BJ (cell line): ENCODE data around the gene METRNL. TPM values are rescaled to one million over a fixed set of nuclear protein-coding genes. Genes with fewer than 3 reads are reported as not detected.
"Not testable (repeated sequence)": the region's sequence is repeated elsewhere in the genome, so short reads cannot be mapped to it uniquely, and the experiment has no call there.

Experiments
- CTCF ChIA-PET: fragments of 350-600 bp; formaldehyde crosslinking; extraction: SDS; loops from one replicate; lab custom pipeline; 2021; ENCODE audit warnings: antibody characterized with exemption, inconsistent platforms; lab: Yijun Ruan, JAX
- POLR2A ChIA-PET: fragments of 300-600 bp; sonication (Branson Sonifier 250); formaldehyde crosslinking; extraction: SDS; loops from one replicate; lab custom pipeline; 2021; ENCODE audit warnings: antibody characterized with exemption; lab: Charles Lee
- DNase-seq: peaks from one replicate; pipeline ENCODE4 v3.0.0-alpha.2; 2011; ENCODE audit warnings: low read depth
- H3K27me3 ChIP-seq: 2 replicates; pipeline ENCODE4 v1.6.0; 2011; ENCODE audit warnings: low read length; ENCODE audit not compliant: control insufficient read depth, insufficient read depth
- H3K36me3 ChIP-seq: 2 replicates; pipeline ENCODE4 v1.5.1; 2011; ENCODE audit warnings: low read length; ENCODE audit not compliant: control insufficient read depth, insufficient read depth
- H3K4me3 ChIP-seq: 2 replicates; pipeline ENCODE4 v1.5.1; 2011; ENCODE audit warnings: low read depth, mild to moderate bottlenecking, control low read depth, low read length
- CTCF ChIP-seq: IDR thresholded peaks from 2 replicates; pipeline ENCODE4 v1.5.1; 2011; ENCODE audit warnings: low read depth, mild to moderate bottlenecking, control low read depth, inconsistent platforms, low read length, moderate library complexity; ENCODE audit not compliant: insufficient read depth
- polyA plus RNA-seq: library from polyadenylated mRNA; depleted of rRNA; stranded (reverse); fragments of >200 nt; gene quantifications from 2 replicates; pipeline ENCODE4 v1.2.3, GENCODE V29; 2011

The METRNL gene
- polyA plus RNA-seq, 1 experiment, result 63.2 TPM

GRCh38 chr17:83136156-83136555 lies 56.7 kb downstream of the METRNL start:
- no peak overlapping the region for H3K4me3 ChIP-seq
- H3K27me3 ChIP-seq, result peaks cover 8% of the 10 kb centered on the region; the same call in 1 of the 2 replicates
- no peak for DNase-seq
- H3K36me3 ChIP-seq, result no peaks in the 10 kb centered on the region
- TF ChIP-seq CTCF, result no peak
- ChIA-PET POLR2A (no interaction called here), CTCF (no interaction called here)

GRCh38 chr17:83136931-83137330 lies 57.5 kb downstream of the METRNL start:
- Histone ChIP-seq H3K36me3 (no peaks in the 10 kb centered on the region), H3K4me3 (no peak overlapping the region), H3K27me3 (peaks cover 8% of the 10 kb centered on the region; the same call in 1 of the 2 replicates)
- CTCF ChIA-PET, result no interaction called here
- POLR2A ChIA-PET, result no interaction called here
- no peak for TF ChIP-seq CTCF
- DNase-seq, result no peak

GRCh38 chr17:83137523-83137922 lies 58.1 kb downstream of the METRNL start:
- H3K36me3 ChIP-seq, result no peaks in the 10 kb centered on the region
- peaks cover 8% of the 10 kb centered on the region; the same call in 1 of the 2 replicates for H3K27me3 ChIP-seq
- no peak for TF ChIP-seq CTCF
- DNase-seq, result no peak
- H3K4me3 ChIP-seq, result no peak overlapping the region
- ChIA-PET CTCF (no interaction called here), POLR2A (no interaction called here)

GRCh38 chr17:83138820-83139219 lies 59.4 kb downstream of the METRNL start:
- CTCF ChIA-PET, result interaction anchor here (0.9 to 1.0 kb wide), 2 partner anchors 14 to 33 kb away, joined by 3 to 4 read pairs; no protein-coding TSS in a partner anchor
- no peak for DNase-seq
- TF ChIP-seq CTCF, result no peak
- Histone ChIP-seq H3K4me3 (no peak overlapping the region), H3K27me3 (peaks cover 8% of the 10 kb centered on the region; the same call in 1 of the 2 replicates), H3K36me3 (no peaks in the 10 kb centered on the region)
- POLR2A ChIA-PET, result no interaction called here

- POLR2A ChIA-PET, DNase-seq, H3K36me3 ChIP-seq, H3K4me3 ChIP-seq, H3K27me3 ChIP-seq: not testable (repeated sequence)
- CTCF ChIA-PET, result interaction anchor here (0.9 to 1.0 kb wide), 2 partner anchors 14 to 34 kb away, joined by 3 to 4 read pairs; no protein-coding TSS in a partner anchor
Measured at GRCh38 chr17:83139541-83140248, 60.3 kb downstream of the METRNL start.

- POLR2A ChIA-PET, H3K4me3 ChIP-seq, H3K36me3 ChIP-seq, DNase-seq, H3K27me3 ChIP-seq: not testable (repeated sequence)
- CTCF ChIA-PET, result interaction anchor here (1.0 kb wide), 1 partner anchor 9 kb away, joined by 5 read pairs; no protein-coding TSS in a partner anchor
Measured at GRCh38 chr17:83140249-83140566, 60.8 kb downstream of the METRNL start.
